ENCODE results near the gene ACTR3. TPM values are rescaled to one million over a fixed set of nuclear protein-coding genes. Genes with fewer than 3 reads are reported as not detected.

Gene ACTR3
- total and polyA plus RNA-seq, 2 of the 8 experiments (the other 6 are each of a cell fraction or from before 2014, with no cell fraction given), result 51.7 to 184 TPM

DNA sequence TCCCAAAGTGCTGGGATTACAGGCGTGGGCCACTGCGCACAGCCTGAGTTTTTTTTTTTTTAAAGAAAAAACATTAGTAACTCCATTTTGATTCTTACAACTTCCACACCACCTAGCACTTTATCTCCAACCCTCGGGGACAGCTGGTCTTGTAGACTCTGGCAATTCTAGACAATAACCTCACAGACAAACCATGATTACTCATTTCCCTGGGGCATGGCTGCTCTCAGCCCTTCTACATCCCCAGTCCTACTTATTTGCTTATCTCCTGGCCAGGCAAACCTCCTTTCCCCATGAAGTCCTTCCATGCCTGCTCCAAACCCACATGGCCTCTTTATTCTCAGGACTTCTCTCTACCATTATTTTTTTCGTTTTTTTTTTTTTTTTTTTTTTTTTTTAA is 91.1 kb downstream of the ACTR3 start (continued):
- TF ChIP-seq, protein P1, sequence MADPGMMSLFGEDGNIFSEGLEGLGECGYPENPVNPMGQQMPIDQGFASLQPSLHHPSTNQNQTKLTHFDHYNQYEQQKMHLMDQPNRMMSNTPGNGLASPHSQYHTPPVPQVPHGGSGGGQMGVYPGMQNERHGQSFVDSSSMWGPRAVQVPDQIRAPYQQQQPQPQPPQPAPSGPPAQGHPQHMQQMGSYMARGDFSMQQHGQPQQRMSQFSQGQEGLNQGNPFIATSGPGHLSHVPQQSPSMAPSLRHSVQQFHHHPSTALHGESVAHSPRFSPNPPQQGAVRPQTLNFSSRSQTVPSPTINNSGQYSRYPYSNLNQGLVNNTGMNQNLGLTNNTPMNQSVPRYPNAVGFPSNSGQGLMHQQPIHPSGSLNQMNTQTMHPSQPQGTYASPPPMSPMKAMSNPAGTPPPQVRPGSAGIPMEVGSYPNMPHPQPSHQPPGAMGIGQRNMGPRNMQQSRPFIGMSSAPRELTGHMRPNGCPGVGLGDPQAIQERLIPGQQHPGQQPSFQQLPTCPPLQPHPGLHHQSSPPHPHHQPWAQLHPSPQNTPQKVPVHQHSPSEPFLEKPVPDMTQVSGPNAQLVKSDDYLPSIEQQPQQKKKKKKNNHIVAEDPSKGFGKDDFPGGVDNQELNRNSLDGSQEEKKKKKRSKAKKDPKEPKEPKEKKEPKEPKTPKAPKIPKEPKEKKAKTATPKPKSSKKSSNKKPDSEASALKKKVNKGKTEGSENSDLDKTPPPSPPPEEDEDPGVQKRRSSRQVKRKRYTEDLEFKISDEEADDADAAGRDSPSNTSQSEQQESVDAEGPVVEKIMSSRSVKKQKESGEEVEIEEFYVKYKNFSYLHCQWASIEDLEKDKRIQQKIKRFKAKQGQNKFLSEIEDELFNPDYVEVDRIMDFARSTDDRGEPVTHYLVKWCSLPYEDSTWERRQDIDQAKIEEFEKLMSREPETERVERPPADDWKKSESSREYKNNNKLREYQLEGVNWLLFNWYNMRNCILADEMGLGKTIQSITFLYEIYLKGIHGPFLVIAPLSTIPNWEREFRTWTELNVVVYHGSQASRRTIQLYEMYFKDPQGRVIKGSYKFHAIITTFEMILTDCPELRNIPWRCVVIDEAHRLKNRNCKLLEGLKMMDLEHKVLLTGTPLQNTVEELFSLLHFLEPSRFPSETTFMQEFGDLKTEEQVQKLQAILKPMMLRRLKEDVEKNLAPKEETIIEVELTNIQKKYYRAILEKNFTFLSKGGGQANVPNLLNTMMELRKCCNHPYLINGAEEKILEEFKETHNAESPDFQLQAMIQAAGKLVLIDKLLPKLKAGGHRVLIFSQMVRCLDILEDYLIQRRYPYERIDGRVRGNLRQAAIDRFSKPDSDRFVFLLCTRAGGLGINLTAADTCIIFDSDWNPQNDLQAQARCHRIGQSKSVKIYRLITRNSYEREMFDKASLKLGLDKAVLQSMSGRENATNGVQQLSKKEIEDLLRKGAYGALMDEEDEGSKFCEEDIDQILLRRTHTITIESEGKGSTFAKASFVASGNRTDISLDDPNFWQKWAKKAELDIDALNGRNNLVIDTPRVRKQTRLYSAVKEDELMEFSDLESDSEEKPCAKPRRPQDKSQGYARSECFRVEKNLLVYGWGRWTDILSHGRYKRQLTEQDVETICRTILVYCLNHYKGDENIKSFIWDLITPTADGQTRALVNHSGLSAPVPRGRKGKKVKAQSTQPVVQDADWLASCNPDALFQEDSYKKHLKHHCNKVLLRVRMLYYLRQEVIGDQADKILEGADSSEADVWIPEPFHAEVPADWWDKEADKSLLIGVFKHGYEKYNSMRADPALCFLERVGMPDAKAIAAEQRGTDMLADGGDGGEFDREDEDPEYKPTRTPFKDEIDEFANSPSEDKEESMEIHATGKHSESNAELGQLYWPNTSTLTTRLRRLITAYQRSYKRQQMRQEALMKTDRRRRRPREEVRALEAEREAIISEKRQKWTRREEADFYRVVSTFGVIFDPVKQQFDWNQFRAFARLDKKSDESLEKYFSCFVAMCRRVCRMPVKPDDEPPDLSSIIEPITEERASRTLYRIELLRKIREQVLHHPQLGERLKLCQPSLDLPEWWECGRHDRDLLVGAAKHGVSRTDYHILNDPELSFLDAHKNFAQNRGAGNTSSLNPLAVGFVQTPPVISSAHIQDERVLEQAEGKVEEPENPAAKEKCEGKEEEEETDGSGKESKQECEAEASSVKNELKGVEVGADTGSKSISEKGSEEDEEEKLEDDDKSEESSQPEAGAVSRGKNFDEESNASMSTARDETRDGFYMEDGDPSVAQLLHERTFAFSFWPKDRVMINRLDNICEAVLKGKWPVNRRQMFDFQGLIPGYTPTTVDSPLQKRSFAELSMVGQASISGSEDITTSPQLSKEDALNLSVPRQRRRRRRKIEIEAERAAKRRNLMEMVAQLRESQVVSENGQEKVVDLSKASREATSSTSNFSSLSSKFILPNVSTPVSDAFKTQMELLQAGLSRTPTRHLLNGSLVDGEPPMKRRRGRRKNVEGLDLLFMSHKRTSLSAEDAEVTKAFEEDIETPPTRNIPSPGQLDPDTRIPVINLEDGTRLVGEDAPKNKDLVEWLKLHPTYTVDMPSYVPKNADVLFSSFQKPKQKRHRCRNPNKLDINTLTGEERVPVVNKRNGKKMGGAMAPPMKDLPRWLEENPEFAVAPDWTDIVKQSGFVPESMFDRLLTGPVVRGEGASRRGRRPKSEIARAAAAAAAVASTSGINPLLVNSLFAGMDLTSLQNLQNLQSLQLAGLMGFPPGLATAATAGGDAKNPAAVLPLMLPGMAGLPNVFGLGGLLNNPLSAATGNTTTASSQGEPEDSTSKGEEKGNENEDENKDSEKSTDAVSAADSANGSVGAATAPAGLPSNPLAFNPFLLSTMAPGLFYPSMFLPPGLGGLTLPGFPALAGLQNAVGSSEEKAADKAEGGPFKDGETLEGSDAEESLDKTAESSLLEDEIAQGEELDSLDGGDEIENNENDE (IDR thresholded peaks at IDR 0.05; ENCODE audit: insufficient replicate concordance, low read length), result no peak
- TF ChIP-seq ASH2L (IDR thresholded peaks at IDR 0.05; ENCODE audit: low read length), result no peak
